Gastroesophageal sphincter (tissue), 4 donors: ENCODE measurements around the gene BBS1. TPM values are rescaled to one million over a fixed set of nuclear protein-coding genes. Genes with fewer than 3 reads are reported as not detected.

Experiments
- ATAC-seq: fragments of 150-250 bp; one replicate; pipeline ENCODE4 v1.9.1; 2016; ENCODE audit warnings: mild to moderate bottlenecking, moderate library complexity
- H3K27ac ChIP-seq, 4 donors: fragments of 200-600 bp; sonication (generic) in 3 of 4; 1 replicate in 3 of 4; 2 replicates in 1 of 4; pipeline ENCODE4 v1.5.1; 2016 to 2019
- H3K27me3 ChIP-seq: fragments of 200-600 bp; sonication (generic); one replicate; pipeline ENCODE4 v1.5.1; 2019
- H3K36me3 ChIP-seq, 2 donors: fragments of 200-600 bp; sonication (generic); one replicate each; pipeline ENCODE4 v1.5.1; 2019; ENCODE audit warnings: control low read depth in 1 of 2
- H3K4me1 ChIP-seq, 3 donors: fragments of 200-600 bp; sonication (generic); 1 replicate in 2 of 3; 2 replicates in 1 of 3; pipeline ENCODE4 v1.5.1; 2016 to 2019; ENCODE audit warnings: control low read depth in 2 of 3
- H3K4me3 ChIP-seq, 2 donors: fragments of 200-600 bp; sonication (generic); one replicate each; pipeline ENCODE4 v1.5.1; 2019; ENCODE audit warnings: mild to moderate bottlenecking in 1 of 2, moderate library complexity in 1 of 2
- H3K9me3 ChIP-seq, 3 donors: fragments of 200-600 bp; sonication (generic); one replicate each; pipeline ENCODE4 v1.5.1; 2017 to 2019; ENCODE audit warnings: control low read depth in 2 of 3
- CTCF ChIP-seq, 4 experiments: fragments of 200-600 bp in 2 of 4; fragments of 450-650 bp in 2 of 4; sonication (generic) in 1 of 4; IDR thresholded peaks; one replicate each; pipeline ENCODE4 v1.5.1; 2017 to 2019; ENCODE audit warnings: antibody characterized with exemption in 4 of 4, mild to moderate bottlenecking in 2 of 4, moderate library complexity in 2 of 4
- EP300 ChIP-seq: sonication (generic); formaldehyde crosslinking; IDR thresholded peaks from one replicate; pipeline ENCODE4 v1.6.1; 2017; ENCODE audit warnings: antibody characterized with exemption, mild to moderate bottlenecking
- POLR2A ChIP-seq, 2 donors: fragments of 450-650 bp; IDR thresholded peaks; one replicate each; pipeline ENCODE4 v1.6.1; 2017; ENCODE audit warnings: antibody characterized with exemption in 2 of 2, mild to moderate bottlenecking in 2 of 2, moderate library complexity in 1 of 2
- POLR2AphosphoS5 ChIP-seq: sonication (generic); formaldehyde crosslinking; IDR thresholded peaks from one replicate; pipeline ENCODE4 v1.6.1; 2017; ENCODE audit warnings: antibody characterized with exemption
- WGBS, 2 donors: methylation state at CpG; one replicate each; pipeline ENCODE4 v1.1.5; 2018; ENCODE audit warnings: low coverage in 1 of 2; 5-methylcytosine and 5-hydroxymethylcytosine counted together
- total RNA-seq, 4 donors: library from RNA; depleted of rRNA; stranded (reverse); fragments of >200 nt; gene quantifications; one replicate each; pipeline ENCODE4 v1.1.0, GENCODE V29; 2016

BBS1 gene
- total RNA-seq, 4 donors from 2014 or later: 49.2 to 95.1 (median 82.9) TPM

- H3K27me3 ChIP-seq: no peaks in the 10 kb centered on the region
These were observed 37.6 kb downstream of the BBS1 start for GRCh38 chr11:66548041-66548440.

GRCh38 chr11:66548774-66549630 lies 38.6 kb downstream of the BBS1 start:
- Histone ChIP-seq H3K36me3 (no peaks in the 10 kb centered on the region), H3K9me3 (no peaks in the 10 kb centered on the region), H3K4me3 (no peak overlapping the region), H3K27me3 (no peaks in the 10 kb centered on the region), H3K27ac (no peak overlapping the region), H3K4me1 (peaks cover 3 to 36% (median 10%) of the 10 kb centered on the region in 3 donors)
- no peak for TF ChIP-seq POLR2AphosphoS5
- TF ChIP-seq POLR2A (IDR thresholded peaks at IDR 0.05): no peak
- no peak for TF ChIP-seq CTCF (IDR thresholded peaks at IDR 0.05)
- no peak for TF ChIP-seq EP300
- WGBS, 2 donors: 40 to 45% methylated on average over 8 to 11 of the region's 16 CpGs
- no peak for ATAC-seq

More at GRCh38 chr11:66548041-66548440, 37.6 kb downstream of the BBS1 start:
- Histone ChIP-seq H3K4me1 (peaks cover 3 to 46% (median 18%) of the 10 kb centered on the region in 3 donors), H3K4me3 (no peak overlapping the region), H3K9me3 (no peaks in the 10 kb centered on the region), H3K27ac (peak overlapping the region in 2 of 4 donors; percentile 84 to 87), H3K36me3 (peaks cover 0 to 8% of the 10 kb centered on the region in 2 donors)
- TF ChIP-seq EP300 (no peak), CTCF (IDR thresholded peaks at IDR 0.05) (no peak)
- no peak for ATAC-seq
- 29 to 80% methylated on average over 1 to 8 of the region's 11 CpGs for WGBS, 2 donors

- no peak overlapping the region for H3K27ac ChIP-seq
- H3K4me3 ChIP-seq: no peak overlapping the region
- no peaks in the 10 kb centered on the region for H3K36me3 ChIP-seq
- WGBS, 2 donors: 83% methylated on average over 3 of the region's 3 CpGs; no CpG with 5 or more reads in 1 of the 2 donors
- TF ChIP-seq POLR2A (IDR thresholded peaks at IDR 0.05): no peak
- H3K27me3 ChIP-seq: no peaks in the 10 kb centered on the region
- no peak for ATAC-seq
- no peaks in the 10 kb centered on the region for H3K9me3 ChIP-seq
- H3K4me1 ChIP-seq: peaks cover 3 to 29% (median 9%) of the 10 kb centered on the region in 3 donors
These were observed 39.3 kb downstream of the BBS1 start for GRCh38 chr11:66549696-66550095.

GRCh38 chr11:66550887-66551286 lies 40.5 kb downstream of the BBS1 start:
- no peak for ATAC-seq
- Histone ChIP-seq H3K4me3 (no peak overlapping the region), H3K4me1 (peaks cover 0 to 17% (median 0%) of the 10 kb centered on the region in 3 donors), H3K27ac (no peak overlapping the region), H3K9me3 (no peaks in the 10 kb centered on the region), H3K27me3 (peaks cover 7% of the 10 kb centered on the region), H3K36me3 (no peaks in the 10 kb centered on the region)
- no CpG with 5 or more reads among the region's 4 CpGs for WGBS, 2 donors
- TF ChIP-seq CTCF (IDR thresholded peaks at IDR 0.05): no peak
- TF ChIP-seq EP300: no peak
- no peak for TF ChIP-seq POLR2AphosphoS5
- TF ChIP-seq POLR2A (IDR thresholded peaks at IDR 0.05): no peak

GRCh38 chr11:66554602-66555001 lies 44.2 kb downstream of the BBS1 start:
- Histone ChIP-seq H3K27me3 (peaks cover 20% of the 10 kb centered on the region), H3K36me3 (no peaks in the 10 kb centered on the region), H3K4me1 (peaks cover 0 to 13% (median 6%) of the 10 kb centered on the region in 3 donors), H3K9me3 (no peaks in the 10 kb centered on the region), H3K4me3 (no peak overlapping the region), H3K27ac (no peak overlapping the region)
- 64% methylated on average over 4 of the region's 5 CpGs; no CpG with 5 or more reads in 1 of the 2 donors for WGBS, 2 donors
- ATAC-seq: no peak
- TF ChIP-seq POLR2A (IDR thresholded peaks at IDR 0.05): no peak
- TF ChIP-seq CTCF (IDR thresholded peaks at IDR 0.05): no peak
- no peak for TF ChIP-seq EP300
- no peak for TF ChIP-seq POLR2AphosphoS5
